Stimulated activated CD4-positive, alpha-beta T cell treated with anti-CD3 and anti-CD28 coated beads, Interleukin-4, amount 100 ng/mL, for 24 hours (primary cell): ENCODE results near the gene RRP1.
"Not testable (repeated sequence)": the region's sequence is repeated elsewhere in the genome, so short reads cannot be mapped to it uniquely, and the experiment has no call there.

Experiments used
- DNase-seq: peaks from one replicate; pipeline ENCODE4 v3.0.0-alpha.2; 2020

The RRP1 gene

DNA sequence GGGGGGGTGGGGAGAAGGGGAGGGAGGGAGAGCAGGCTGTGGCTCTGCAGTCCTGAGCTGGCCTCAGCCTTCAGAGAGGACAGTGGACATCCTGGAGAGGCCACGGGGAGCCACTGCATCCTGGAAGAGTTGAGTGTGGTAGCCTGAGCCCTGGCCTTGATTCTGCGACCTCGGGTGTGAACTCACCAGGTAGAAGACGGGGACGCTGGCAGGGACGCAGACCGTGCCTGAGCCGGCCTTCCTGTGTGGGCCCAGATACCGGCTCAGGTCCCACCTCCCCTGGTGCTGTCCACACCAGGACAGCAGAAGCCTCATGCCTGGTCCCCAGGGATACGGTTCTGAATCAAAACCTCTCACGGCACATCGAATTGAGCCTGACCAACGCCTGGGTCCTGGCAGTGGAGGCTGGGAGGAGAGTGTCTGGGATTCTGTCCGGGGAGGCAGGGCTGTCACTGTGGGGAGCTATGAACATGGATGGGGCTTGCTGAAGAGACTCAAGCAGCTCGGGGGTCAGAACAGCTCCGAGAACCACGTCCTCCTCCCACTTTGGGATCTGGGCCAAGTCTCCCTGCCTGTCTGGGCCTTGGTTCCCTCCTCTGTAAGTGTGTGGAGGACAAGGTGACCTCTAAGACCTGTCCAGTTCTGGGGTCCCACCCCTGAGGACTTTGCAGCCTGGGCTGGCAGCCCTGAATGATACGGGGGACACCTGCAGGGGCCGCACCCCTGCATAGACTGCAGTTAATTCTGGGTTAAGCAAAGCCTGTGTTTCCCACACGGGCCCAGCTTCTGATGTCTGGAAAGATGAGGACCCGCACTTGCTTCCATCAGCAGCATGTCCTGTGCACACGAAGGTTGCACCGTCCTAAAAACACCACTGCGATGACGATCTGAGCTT, 30.4 kb downstream of the RRP1 start:
- DNase-seq = no peak

DNA sequence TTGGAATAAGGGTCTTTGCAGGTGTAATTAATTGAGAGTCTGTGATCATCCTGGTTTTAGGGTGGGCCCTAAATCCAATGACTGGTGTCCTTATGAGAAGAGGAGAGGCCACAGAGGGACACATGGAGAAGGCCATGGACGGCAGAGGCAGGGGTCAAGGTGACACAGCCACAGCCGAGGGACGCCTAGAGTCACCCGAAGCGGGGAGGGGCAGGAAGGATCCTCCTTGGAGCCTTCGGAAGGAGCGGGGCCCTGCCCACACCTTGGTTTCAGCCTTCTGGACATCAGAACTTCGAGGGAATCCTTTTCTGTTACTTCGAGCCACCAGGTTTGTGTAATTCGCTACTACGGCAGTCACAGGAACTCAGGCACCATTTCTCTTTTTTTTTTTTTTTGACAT, 31.1 kb downstream of the RRP1 start:
- no peak for DNase-seq

DNA sequence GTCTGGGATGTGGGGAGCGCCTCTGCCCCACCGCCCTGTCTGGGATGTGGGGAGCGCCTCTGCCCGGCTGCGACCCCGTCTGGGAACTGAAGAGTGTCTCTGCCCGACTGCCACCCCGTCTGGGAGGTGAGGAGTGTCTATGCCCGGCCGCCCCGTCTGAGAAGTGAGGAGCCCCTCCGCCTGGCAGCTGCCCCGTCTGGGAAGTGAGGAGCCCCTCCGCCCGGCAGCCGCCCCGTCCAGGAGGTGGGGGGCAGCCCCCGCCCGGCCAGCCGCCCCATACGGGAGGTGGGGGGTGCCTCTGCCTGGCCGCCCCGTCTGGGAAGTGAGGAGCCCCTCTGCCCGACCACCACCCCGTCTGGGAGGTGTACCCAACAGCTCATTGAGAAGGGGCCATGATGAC, 32.8 kb downstream of the RRP1 start:
- DNase-seq = not testable (repeated sequence)

- not testable (repeated sequence) for DNase-seq
Measured at GRCh38 chr21:43822741-43823140, 33.4 kb downstream of the RRP1 start.

DNA sequence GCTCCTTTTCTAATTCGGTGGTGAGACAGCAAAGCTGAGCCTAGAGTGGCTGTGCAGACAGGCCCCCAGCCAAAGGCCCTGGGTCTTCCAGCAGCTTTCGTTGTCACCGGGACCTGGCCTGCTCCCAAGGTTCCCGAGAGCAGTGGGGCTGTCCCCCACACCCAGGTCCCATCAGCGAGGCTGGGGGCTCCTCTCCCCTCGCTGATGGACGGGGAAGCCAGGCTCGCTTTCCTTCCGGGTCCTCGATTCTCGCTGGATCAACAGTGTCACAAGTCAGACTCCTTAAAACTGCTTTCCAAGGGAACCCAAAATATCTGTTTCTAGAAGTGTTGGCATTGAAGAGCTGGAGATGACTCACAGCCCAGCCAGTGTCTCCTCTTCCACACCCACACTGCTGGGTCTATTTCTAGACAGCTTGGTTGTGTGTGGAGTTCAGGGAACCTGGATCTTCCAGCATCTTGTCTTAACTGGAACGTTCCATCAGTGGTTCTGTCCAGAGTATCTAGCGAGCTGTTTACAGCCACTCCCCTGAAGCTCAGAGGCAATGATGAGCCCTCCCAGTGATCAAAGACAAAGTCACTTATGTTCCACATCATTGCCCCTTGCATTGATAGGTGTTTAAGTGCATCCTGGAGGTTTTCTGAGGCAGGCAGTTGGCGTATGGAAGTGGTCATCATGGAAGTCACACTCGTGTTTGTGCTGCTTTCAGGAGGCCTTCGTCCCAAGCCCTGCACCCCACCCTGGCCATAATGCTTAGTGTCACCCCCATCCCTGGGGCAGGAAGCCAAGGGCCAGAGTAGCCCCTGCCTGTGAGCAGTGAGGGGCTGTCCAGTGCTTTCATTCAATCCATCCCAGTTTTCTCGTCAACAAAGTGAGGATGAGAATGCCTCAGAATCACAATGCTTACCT, 35.2 kb downstream of the RRP1 start:
- DNase-seq = no peak

DNA sequence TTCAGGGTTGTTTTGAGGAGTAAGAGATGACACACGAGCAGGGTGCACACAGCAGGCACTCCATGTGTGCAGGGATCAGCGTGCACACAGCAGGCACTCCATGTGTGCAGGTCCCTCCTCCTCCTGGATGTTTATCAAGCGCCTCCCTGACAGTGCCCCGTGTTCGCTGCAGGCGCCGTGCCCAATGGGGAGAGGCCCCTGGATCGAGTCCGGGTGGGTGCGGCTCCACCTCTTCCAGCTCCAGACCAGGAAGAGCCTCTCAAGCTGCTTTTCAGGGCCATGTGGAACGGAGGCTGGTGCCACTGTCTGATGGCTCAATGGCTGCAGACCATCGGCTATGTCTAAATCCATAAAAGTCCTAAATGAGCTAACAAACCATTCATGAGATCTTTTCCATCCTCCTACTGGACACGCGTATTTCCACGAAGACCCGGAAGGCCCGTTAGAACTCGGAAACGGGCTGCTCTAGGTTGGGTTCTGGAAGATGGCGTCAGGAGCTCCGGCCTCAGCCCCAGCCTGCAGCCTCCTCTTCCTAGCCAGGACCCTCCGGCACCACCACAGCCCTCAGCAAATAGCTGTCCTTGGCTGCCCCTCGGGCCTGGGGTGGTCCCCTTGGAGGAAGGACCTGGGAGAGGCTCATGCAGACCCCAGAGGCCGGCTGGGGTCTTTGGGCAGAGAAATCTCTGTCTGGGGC, 36.0 kb downstream of the RRP1 start:
- DNase-seq = no peak

DNA sequence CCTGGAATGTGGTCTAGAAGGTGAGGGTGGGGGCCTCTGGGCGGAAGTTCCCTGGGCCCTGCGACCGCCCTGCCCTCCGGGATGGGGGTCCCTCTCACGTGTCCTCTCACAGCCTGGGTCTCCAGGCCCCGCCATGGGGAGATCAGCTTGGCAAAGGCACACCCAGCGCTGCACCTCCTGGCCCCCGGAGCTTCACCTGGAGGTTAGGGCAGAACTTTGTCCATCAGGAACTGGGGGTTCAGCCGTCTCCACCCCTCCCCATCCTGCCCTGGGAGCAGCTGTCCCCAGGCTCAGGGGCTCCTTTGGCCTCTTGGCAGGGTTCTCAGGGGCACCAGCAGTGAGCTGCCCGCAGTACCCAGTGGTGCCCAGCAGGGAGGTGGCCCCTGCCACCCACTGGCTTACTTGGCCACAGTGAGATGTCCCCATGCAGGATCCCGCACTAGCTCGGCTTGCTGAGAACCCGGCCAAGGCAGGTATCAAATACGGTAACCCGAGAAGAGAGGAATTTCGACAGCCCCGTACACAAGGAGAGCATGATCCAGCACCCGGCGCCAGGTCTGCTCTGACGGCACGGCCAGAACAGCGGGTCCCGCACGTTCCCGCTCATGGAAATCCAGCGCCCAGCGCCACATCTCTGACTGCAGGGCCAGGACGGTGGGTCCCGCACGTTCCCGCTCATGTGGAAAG, 36.7 kb downstream of the RRP1 start:
- no peak for DNase-seq

- DNase-seq = no peak
Measured at GRCh38 chr21:43826623-43826974, 37.2 kb downstream of the RRP1 start.

GRCh38 chr21:43827015-43827611, 37.7 kb downstream of the RRP1 start:
- DNase-seq = no peak

DNA sequence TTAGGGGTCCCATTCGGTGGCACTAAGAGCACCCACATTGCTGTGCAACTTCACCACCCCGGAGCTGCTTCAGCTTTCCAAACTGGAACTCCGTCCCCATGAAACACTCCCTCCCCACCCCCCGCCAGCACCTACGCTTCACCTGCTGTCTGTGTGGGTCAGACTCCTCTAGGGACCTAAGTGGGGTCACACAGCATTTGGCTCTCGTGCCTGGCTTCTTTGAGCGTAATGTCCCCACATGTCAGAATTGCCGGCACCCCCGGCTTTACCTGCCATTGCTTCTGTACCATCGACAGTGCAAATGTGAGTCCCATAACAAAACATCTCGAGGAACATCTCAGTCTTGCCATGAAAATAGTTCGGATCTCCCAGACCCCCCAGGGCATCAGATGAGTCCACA, 39.8 kb downstream of the RRP1 start:
- no peak for DNase-seq

GRCh38 chr21:43829575-43830119, 40.3 kb downstream of the RRP1 start:
- DNase-seq = no peak

DNA sequence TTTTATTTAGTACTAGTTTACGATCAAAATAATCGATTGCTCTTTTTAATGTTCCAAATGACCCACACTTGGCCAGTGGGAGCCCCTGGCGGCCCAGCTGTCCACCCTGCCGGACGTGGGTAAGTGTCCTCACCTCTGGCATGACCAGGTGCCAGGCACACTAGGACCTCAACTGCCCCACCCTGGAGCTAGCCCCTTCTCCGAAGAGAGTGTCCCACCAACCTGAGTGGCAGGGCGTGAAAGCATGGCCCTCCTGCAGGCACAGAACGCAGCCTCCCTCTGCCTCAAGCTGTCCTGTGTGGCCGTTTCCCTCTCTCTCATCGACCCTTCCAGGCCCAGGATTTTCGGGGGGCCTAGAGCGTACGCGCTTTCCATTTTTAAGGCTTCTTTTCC, 42.8 kb downstream of the RRP1 start:
- no peak for DNase-seq

- DNase-seq = no peak
Measured at GRCh38 chr21:43832648-43833047, 43.3 kb downstream of the RRP1 start.

DNA sequence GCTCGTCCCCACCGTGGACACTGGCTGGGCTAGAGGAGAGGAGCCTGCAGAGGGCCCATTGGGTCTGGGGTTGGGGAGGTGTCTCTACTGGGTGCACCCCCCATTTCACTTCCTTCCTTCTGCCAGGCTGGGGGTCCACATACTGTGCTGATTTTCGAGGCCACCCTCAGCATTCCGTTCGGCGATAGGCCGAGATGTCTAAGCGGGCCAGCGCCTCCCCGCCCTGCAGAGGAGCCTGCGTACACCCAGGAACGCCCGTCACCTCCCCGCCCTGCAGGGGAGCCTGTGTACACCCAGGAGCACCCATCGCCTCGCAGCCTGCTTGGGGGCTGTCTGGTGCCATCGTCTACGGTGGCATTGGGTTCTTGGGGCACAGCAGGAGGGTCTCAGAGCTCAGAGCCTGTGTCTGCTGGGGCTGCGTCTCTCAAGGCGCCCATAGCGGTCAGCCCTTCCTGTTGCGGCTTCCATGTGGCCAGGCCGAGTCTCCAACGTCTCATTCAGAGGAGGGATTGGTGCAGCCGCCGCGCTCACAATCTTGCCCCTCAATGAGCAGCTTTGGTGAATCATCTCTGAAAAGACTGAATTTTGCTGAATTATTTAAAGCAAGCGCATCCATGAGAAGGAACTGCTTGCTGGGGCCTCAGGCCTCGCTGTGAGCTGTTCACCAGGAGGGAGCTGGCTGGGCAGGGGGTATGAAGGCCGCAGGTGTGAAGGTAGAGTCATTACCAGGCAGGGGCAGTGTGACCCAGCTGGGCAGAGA, 44.9 kb downstream of the RRP1 start:
- no peak for DNase-seq

DNA sequence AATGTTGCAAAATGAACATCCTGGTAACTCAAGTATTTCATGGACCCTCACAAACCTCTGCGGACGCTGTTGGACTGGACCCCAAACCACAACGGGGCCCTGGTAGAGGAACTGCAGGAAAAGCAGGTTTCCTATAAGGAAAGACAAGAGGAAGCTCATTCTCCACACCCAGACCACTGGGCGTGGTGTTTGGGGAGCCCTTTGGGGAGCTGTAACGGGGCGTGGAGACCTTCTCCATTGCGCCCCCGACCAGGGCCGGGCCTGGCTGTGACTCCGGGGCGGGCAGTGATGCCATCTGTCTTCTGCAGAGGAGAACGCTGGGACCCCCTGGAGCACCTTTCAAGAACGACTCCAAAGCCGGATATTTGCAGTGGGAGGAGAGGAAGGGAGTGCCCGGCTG, 45.7 kb downstream of the RRP1 start:
- DNase-seq = no peak

DNA sequence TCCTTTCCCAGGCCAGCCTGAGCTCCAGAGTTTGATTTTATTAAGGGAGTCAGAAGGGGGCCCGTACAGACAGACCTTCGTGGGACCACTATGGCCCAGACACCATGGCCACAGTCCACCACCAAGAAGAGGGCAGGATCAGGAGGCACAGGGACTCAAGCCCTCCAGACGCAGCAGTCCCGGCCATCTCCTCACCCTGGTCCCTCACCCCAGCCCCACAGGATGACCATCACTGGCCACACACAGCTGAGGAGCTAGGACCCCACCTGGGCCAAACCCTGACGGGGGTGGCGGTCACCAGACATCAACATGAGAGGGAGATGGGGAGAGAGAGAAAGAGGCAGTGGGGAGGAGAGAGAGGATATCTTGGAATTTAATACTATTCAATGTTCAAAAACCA, 46.5 kb downstream of the RRP1 start:
- no peak for DNase-seq

DNA sequence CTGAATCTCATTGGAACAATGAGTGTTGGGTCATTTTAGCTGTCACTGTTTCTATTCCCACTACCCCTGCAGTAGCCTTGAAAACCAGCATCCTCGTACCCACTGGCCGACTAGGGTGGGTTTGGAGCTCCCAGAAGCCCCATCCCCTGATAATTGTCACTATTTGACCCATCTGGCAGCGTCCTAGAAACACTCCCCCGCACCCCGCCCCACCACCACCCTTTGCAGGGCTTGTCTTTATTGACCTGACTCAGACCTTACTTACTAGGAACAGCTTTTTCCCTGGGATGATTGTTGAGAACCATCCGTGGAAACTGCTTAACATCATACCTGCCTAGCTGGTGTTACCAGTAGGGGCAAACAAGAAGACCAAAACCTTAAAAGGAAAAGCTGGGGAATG, 47.2 kb downstream of the RRP1 start:
- DNase-seq = no peak

DNA sequence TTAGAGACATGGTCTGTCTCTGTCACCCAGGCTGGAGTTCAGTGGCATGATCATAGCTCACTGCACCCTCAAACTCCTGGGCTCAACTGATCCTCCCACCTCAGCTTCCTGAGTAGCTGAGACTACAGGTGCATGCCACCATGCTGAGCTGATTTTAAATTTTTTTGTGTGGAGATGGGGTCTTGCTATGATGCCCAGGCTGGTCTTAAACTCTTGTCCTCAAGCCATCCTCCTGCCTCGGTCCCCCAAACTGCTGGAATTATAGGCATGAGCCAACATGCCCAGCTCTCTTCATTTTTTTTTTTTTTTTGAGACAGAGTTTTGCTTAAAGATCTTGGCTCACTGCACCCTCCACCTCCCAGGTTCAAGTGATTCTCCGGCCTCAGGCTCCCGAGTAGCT, 50.9 kb downstream of the RRP1 start:
- DNase-seq = no peak

- DNase-seq = no peak
Measured at GRCh38 chr21:43842742-43843141, 53.4 kb downstream of the RRP1 start.

DNA sequence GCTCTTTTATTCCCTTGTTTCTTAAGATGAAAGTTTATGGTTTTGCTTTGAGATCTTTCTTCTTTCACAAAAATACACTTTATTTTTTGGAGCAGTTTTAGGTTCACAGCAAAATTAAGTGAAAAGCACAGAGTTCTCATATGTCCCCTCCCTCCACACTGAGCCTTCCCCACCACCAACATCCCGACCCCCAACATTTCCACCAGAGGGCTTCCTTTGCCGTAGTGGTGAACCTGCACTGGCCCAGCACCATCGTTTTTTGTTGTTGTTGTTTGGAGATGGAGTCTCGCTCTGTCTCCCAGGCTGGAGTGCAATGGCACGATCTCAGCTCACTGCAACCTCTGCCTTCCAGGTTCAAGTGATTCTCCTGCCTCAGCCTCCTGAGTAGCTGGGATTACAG, 55.5 kb downstream of the RRP1 start:
- DNase-seq = not testable (repeated sequence)

DNA sequence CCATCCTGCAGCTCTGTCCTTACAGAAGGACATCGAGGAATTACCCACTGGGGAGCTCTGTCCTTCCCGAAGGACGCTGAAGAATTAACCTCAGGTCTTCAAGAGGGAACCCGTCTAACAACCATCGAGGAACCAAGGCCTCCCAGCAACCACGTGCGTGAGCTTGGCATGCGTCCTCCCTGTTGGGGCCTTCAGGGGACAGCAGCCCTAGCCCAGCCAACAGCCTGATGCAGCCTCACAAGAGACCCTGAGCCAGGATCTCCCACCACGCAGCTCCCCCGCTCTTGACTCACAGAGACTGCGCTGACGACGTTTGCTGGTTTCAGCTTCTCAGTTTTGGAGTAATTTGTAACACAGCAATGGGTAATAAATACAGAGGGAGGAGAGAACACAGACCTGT, 56.0 kb downstream of the RRP1 start:
- no peak for DNase-seq
